H1 (cell line): ENCODE measurements around the gene CHD6. TPM values are rescaled to one million over a fixed set of nuclear protein-coding genes. Genes with fewer than 3 reads are reported as not detected.

Experiments
- CTCF ChIA-PET: fragments of 300-600 bp; sonication (Branson Sonifier 250); formaldehyde crosslinking; loops from one replicate; lab custom pipeline; 2021; ENCODE audit not compliant: partially characterized antibody; lab: Charles Lee
- POLR2A ChIA-PET: fragments of 300-600 bp; sonication (Branson Sonifier 250); formaldehyde crosslinking; loops from one replicate; lab custom pipeline; 2021; ENCODE audit warnings: inconsistent platforms; ENCODE audit not compliant: partially characterized antibody; lab: Charles Lee
- DNase-seq, 2 experiments: peaks; one replicate each; pipeline versions ENCODE4 v3.0.0 to v3.0.0-alpha.2; 2010 to 2022; ENCODE audit warnings: low spot score in 2 of 2, low read depth in 1 of 2, mixed read lengths in 1 of 2
- FAIRE-seq: peaks from 2 replicates; lab custom pipeline; 2011; peaks lifted over from hg19 to GRCh38; lab: Jason Lieb, UNC
- H2AFZ ChIP-seq: 2 replicates; pipeline ENCODE4 v1.8.1; 2012; ENCODE audit warnings: low read length, inconsistent platforms
- H2AK5ac ChIP-seq: 2 replicates; pipeline ENCODE4 v1.6.1; 2013; ENCODE audit warnings: low read depth, low read length
- H2BK120ac ChIP-seq: replicated peaks from 2 replicates; pipeline ENCODE3; 2013; ENCODE audit warnings: low read depth, low read length, inconsistent platforms
- H2BK12ac ChIP-seq: 2 replicates; pipeline ENCODE4 v1.6.1; 2013; ENCODE audit warnings: low read depth, low read length
- H2BK15ac ChIP-seq: 2 replicates; pipeline ENCODE4 v1.6.1; 2013; ENCODE audit warnings: low read length
- H2BK20ac ChIP-seq: 2 replicates; pipeline ENCODE4 v1.6.1; 2013; ENCODE audit warnings: low read length
- H2BK5ac ChIP-seq: 2 replicates; pipeline ENCODE4 v1.6.1; 2013; ENCODE audit warnings: low read depth, low read length
- H3K14ac ChIP-seq: 2 replicates; pipeline ENCODE4 v1.6.1; 2013; ENCODE audit warnings: inconsistent platforms; ENCODE audit not compliant: insufficient read length
- H3K18ac ChIP-seq: 2 replicates; pipeline ENCODE4 v1.6.1; 2013; ENCODE audit warnings: low read length; ENCODE audit errors: extremely low read depth
- H3K23ac ChIP-seq: 2 replicates; pipeline ENCODE4 v1.6.1; 2013; ENCODE audit warnings: inconsistent platforms; ENCODE audit not compliant: insufficient read length
- H3K23me2 ChIP-seq: 2 replicates; pipeline ENCODE4 v1.6.1; 2013; ENCODE audit warnings: low read depth, low read length
- H3K27ac ChIP-seq: 2 replicates; pipeline ENCODE4 v1.6.1; 2011; ENCODE audit warnings: low read depth, low read length, inconsistent platforms
- H3K27me3 ChIP-seq, 4 experiments: replicated peaks in 1 of 4; 1 replicate in 1 of 4; 2 replicates in 3 of 4; pipeline versions ENCODE4 v1.6.1 to v1.8.1; 2011 to 2013; ENCODE audit warnings: low read length in 3 of 4, mild to moderate bottlenecking in 3 of 4, inconsistent platforms in 2 of 4, mixed read lengths in 2 of 4, moderate library complexity in 1 of 4; ENCODE audit not compliant: control insufficient read depth in 3 of 4, insufficient read depth in 3 of 4; ENCODE audit errors: extremely low read depth in 1 of 4
- H3K36me3 ChIP-seq, 4 experiments: 2 replicates each; pipeline versions ENCODE4 v1.6.1 to v1.8.1; 2011 to 2013; ENCODE audit warnings: mild to moderate bottlenecking in 4 of 4, low read length in 3 of 4, moderate library complexity in 2 of 4, control low read depth in 1 of 4, inconsistent platforms in 1 of 4; ENCODE audit not compliant: insufficient read depth in 4 of 4, control insufficient read depth in 2 of 4
- H3K4ac ChIP-seq: replicated peaks from 2 replicates; pipeline ENCODE3; 2013; ENCODE audit warnings: low read length, low read depth, mixed read lengths, inconsistent platforms; ENCODE audit not compliant: insufficient read length
- H3K4me1 ChIP-seq, 4 experiments: replicated peaks in 1 of 4; 1 replicate in 1 of 4; 2 replicates in 3 of 4; pipeline versions ENCODE4 v1.6.1 to v1.8.1; 2011 to 2013; ENCODE audit warnings: low read length in 3 of 4, inconsistent platforms in 2 of 4, mixed read lengths in 1 of 4; ENCODE audit not compliant: insufficient read depth in 4 of 4, control insufficient read depth in 3 of 4
- H3K4me2 ChIP-seq, 2 experiments: 2 replicates each; pipeline versions ENCODE4 v1.6.1 to v1.8.1; 2011 to 2013; ENCODE audit warnings: low read depth in 2 of 2, low read length in 2 of 2, control low read depth in 1 of 2, inconsistent platforms in 1 of 2, mild to moderate bottlenecking in 1 of 2; ENCODE audit not compliant: insufficient read depth in 1 of 2
- H3K4me3 ChIP-seq, 4 experiments: fragments of 200-600, 300-600 bp in 1 of 4; sonication (generic), shearing (Covaris generic), sonication (Bioruptor Twin) in 1 of 4; 2 replicates each; pipeline versions ENCODE4 v1.5.1 to v1.8.1; 2011 to 2016; ENCODE audit warnings: low read length in 4 of 4, low read depth in 3 of 4, control low read depth in 2 of 4, inconsistent platforms in 2 of 4, mild to moderate bottlenecking in 2 of 4, mixed read lengths in 1 of 4, moderate library complexity in 1 of 4; ENCODE audit not compliant: insufficient read depth in 2 of 4; ENCODE audit errors: extremely low read depth in 1 of 4
- H3K56ac ChIP-seq: replicated peaks from 2 replicates; pipeline ENCODE3; 2013; ENCODE audit warnings: low read depth, mild to moderate bottlenecking, mixed read lengths, low read length, inconsistent platforms; ENCODE audit not compliant: insufficient read length
- H3K79me1 ChIP-seq: 2 replicates; pipeline ENCODE4 v1.6.1; 2013; ENCODE audit warnings: low read depth, low read length, control low read depth
- H3K79me2 ChIP-seq, 2 experiments: 2 replicates each; pipeline versions ENCODE4 v1.6.1 to v1.8.1; 2012 to 2013; ENCODE audit warnings: low read length in 2 of 2, mild to moderate bottlenecking in 2 of 2, inconsistent platforms in 1 of 2; ENCODE audit not compliant: insufficient read depth in 2 of 2, control insufficient read depth in 1 of 2
- H3K9ac ChIP-seq, 4 experiments: replicated peaks in 1 of 4; 1 replicate in 1 of 4; 2 replicates in 3 of 4; pipeline versions ENCODE4 v1.6.1 to v1.8.1; 2011 to 2013; ENCODE audit warnings: low read depth in 3 of 4, low read length in 3 of 4, control low read depth in 2 of 4, mild to moderate bottlenecking in 2 of 4, moderate library complexity in 2 of 4, inconsistent platforms in 1 of 4; ENCODE audit errors: extremely low read depth in 1 of 4
- H3K9me3 ChIP-seq, 2 experiments: 2 replicates each; pipeline versions ENCODE4 v1.6.1 to v1.8.1; 2012 to 2013; ENCODE audit warnings: mild to moderate bottlenecking in 2 of 2, moderate library complexity in 2 of 2, control low read depth in 1 of 2, inconsistent platforms in 1 of 2, low read depth in 1 of 2, low read length in 1 of 2, mixed read lengths in 1 of 2; ENCODE audit not compliant: insufficient read depth in 2 of 2
- H4K20me1 ChIP-seq, 2 experiments: replicated peaks in 1 of 2; 2 replicates each; pipeline versions ENCODE3 to v1.8.1; 2011 to 2013; ENCODE audit warnings: inconsistent platforms in 2 of 2, low read length in 2 of 2, mild to moderate bottlenecking in 1 of 2; ENCODE audit not compliant: insufficient read depth in 2 of 2, control insufficient read depth in 1 of 2
- H4K5ac ChIP-seq: 2 replicates; pipeline ENCODE4 v1.6.1; 2013; ENCODE audit warnings: low read length, low read depth, mixed read lengths, inconsistent platforms; ENCODE audit not compliant: insufficient read length
- H4K8ac ChIP-seq: 2 replicates; pipeline ENCODE4 v1.8.0; 2013; ENCODE audit warnings: mild to moderate bottlenecking, moderate library complexity, low read length, inconsistent platforms; ENCODE audit not compliant: insufficient read depth; ENCODE audit errors: extremely low read depth
- H4K91ac ChIP-seq: replicated peaks from 2 replicates; pipeline ENCODE3; 2013; ENCODE audit warnings: low read length, mixed read lengths, inconsistent platforms; ENCODE audit not compliant: insufficient read length
- SIRT6 ChIP-seq: IDR thresholded peaks from one replicate; pipeline ENCODE4 v1.7.1; 2012; ENCODE audit warnings: low read length, inconsistent platforms
- WGBS, 2 experiments: shearing (Covaris generic) in 1 of 2; methylation state at CpG; one replicate each; pipeline versions ENCODE4 v1.1.6 to v1.1.7; 2013 to 2015; ENCODE audit warnings: low lambda C conversion rate in 2 of 2, mixed read lengths in 2 of 2, inconsistent platforms in 1 of 2, low coverage in 1 of 2, missing lambda C conversion rate in 1 of 2; ENCODE audit not compliant: insufficient replicate concordance in 2 of 2, insufficient coverage in 1 of 2, insufficient read length in 1 of 2; ENCODE audit errors: extremely low coverage in 1 of 2, missing lambda C conversion rate in 1 of 2; 5-methylcytosine and 5-hydroxymethylcytosine counted together
- polyA plus RNA-seq, 7 experiments: library from polyadenylated mRNA; depleted of rRNA in 3 of 7; stranded (reverse) in 5 of 7; unstranded in 2 of 7; fragments of >200 nt in 5 of 7; fragments of 200-250 nt in 2 of 7; gene quantifications; 1 replicate in 5 of 7; 2 replicates in 1 of 7; 4 replicates in 1 of 7; pipeline versions ENCODE4 v1.2.1 to v1.2.3, GENCODE V29; 2011 to 2013; ENCODE audit warnings: missing spikeins in 2 of 7, mixed read lengths in 2 of 7
- total RNA-seq: library from RNA; stranded (reverse); fragmentation: NEBNext Ultra II Directional; extraction: Animal tissue kit (Norgen Biotek cat#: 25700); gene quantifications from 2 replicates; pipeline ENCODE4 v1.2.1, GENCODE V29; 2021

CHD6 gene
- total and polyA plus RNA-seq, 2 of the 8 experiments (the other 6 are each of a cell fraction or from before 2014, with no cell fraction given): 11.1 to 62.9 TPM

DNA sequence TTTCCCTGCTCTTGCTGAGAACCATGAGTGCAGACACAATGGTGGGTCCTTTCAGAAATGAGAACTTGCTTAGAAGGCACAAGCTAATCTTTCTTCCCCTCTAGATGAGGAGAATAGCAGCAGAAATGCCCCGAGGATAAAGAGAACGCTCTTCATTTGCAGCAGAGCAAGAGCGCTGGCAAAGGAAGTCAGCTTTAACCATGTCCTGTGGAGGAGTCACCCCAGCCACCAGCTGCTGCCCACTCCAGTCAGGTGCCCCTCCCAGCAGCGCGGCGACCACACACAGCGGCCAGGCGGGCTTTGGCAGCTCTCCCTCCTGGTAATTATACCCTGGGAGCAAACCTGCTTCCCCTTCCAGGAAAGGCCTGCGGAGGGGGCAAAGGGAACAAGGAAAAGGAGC, 209.2 kb downstream of the CHD6 start:
- Histone ChIP-seq H2BK20ac (no peak overlapping the region), H3K27me3 (no peaks in the 10 kb centered on the region), H3K4me2 (no peak overlapping the region), H3K27ac (no peak overlapping the region), H2BK120ac (no peak overlapping the region), H3K18ac (no peak overlapping the region), H3K9ac (no peak overlapping the region), H3K4me3 (no peak overlapping the region), H4K20me1 (peaks cover 1 to 8% of the 10 kb centered on the region in 2 experiments), H3K36me3 (peaks cover 29 to 96% (median 70%) of the 10 kb centered on the region in 4 experiments), H3K79me2 (no peaks in the 10 kb centered on the region), H3K23me2 (no peaks in the 10 kb centered on the region), H2BK12ac (no peak overlapping the region), H3K14ac (no peak overlapping the region), H4K8ac (no peak overlapping the region), H4K91ac (no peak overlapping the region), H3K9me3 (no peaks in the 10 kb centered on the region), H3K4me1 (no peaks in the 10 kb centered on the region), H2BK5ac (no peak overlapping the region), H3K23ac (no peak overlapping the region), H2AFZ (no peak overlapping the region), H2AK5ac (no peak overlapping the region), H3K4ac (no peak overlapping the region), H2BK15ac (no peak overlapping the region), H3K56ac (no peak overlapping the region), H3K79me1 (no peaks in the 10 kb centered on the region), H4K5ac (no peak overlapping the region)
- DNase-seq (no peak), FAIRE-seq (no peak)
- 98% methylated on average over 9 of the region's 9 CpGs; no CpG with 5 or more reads in 1 of the 2 experiments for WGBS, 2 experiments
- ChIA-PET CTCF (interaction anchor here (1.0 to 4.2 kb wide), 4 partner anchors 14 to 236 kb away, joined by 3 to 29 read pairs (median 10); partner anchors contain the start of gene LPIN3), POLR2A (interaction anchor here (1.5 kb wide), 1 partner anchor 10 kb away, joined by 3 read pairs; no protein-coding TSS in a partner anchor)
- no peak for TF ChIP-seq SIRT6
